ENCODE data around the gene MCTP1.

DNA sequence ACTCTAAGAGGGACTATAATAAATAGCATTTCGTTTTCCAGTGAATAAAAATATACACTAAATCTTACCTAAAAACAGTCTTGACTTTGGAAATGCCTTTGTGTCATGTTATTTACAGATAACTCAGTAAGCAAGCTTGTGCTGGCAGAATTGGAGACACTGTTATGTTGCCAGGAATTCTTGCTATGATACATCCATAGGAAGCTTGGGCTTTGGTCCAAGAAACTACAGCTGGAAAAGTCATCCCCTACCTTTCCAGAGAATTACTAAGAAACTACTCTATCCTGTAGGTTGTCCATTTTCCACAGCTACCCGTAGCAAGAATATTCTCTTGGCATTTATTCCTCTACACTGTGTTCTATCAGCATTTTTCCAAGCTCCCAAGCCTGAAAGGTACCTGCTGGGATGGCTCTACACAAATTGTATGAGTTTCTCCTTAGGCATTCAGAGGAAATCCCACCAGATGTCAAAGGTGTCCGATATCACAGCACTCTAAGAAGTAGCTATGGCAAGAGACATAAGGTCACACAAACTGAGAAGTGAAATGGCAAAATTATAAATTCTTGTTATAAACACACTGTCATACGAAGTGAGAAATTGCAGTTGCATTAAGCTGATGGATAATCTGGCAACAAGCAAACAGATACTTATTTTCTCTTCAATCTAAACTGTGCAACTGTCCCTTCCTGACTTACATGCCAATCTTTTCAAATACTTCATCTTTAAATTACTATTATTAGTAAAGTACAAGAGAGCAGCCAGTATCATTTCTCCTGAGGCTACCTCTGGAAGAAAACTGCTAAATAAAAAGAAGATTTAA is 68.5 kb downstream of the MCTP1 start:
- TF ChIP-seq JUN (CRISPR knock-in tag; IDR thresholded peaks at IDR 0.05): no peak
- TF ChIP-seq, protein P1, sequence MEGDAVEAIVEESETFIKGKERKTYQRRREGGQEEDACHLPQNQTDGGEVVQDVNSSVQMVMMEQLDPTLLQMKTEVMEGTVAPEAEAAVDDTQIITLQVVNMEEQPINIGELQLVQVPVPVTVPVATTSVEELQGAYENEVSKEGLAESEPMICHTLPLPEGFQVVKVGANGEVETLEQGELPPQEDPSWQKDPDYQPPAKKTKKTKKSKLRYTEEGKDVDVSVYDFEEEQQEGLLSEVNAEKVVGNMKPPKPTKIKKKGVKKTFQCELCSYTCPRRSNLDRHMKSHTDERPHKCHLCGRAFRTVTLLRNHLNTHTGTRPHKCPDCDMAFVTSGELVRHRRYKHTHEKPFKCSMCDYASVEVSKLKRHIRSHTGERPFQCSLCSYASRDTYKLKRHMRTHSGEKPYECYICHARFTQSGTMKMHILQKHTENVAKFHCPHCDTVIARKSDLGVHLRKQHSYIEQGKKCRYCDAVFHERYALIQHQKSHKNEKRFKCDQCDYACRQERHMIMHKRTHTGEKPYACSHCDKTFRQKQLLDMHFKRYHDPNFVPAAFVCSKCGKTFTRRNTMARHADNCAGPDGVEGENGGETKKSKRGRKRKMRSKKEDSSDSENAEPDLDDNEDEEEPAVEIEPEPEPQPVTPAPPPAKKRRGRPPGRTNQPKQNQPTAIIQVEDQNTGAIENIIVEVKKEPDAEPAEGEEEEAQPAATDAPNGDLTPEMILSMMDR (IDR thresholded peaks at IDR 0.05): no peak
- TF ChIP-seq NR3C1 (CRISPR knock-in tag; conservative IDR thresholded peaks at IDR 0.05; ENCODE audit: low read depth): no peak
- no peak for TF ChIP-seq CREB1 (CRISPR knock-in tag; IDR thresholded peaks at IDR 0.05)
- no peak for TF ChIP-seq NR2C2 (CRISPR knock-in tag; IDR thresholded peaks at IDR 0.05)
- TF ChIP-seq CBFB (CRISPR knock-in tag; IDR thresholded peaks at IDR 0.05; ENCODE audit: low read depth): no peak
- TF ChIP-seq, protein P2, sequence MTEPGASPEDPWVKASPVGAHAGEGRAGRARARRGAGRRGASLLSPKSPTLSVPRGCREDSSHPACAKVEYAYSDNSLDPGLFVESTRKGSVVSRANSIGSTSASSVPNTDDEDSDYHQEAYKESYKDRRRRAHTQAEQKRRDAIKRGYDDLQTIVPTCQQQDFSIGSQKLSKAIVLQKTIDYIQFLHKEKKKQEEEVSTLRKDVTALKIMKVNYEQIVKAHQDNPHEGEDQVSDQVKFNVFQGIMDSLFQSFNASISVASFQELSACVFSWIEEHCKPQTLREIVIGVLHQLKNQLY (CRISPR knock-in tag; IDR thresholded peaks at IDR 0.05): no peak
- TF ChIP-seq RELA (CRISPR knock-in tag; IDR thresholded peaks at IDR 0.05; ENCODE audit: borderline replicate concordance): no peak
- no peak for TF ChIP-seq ETV6 (CRISPR knock-in tag; IDR thresholded peaks at IDR 0.05)
- TF ChIP-seq ZNF396 (CRISPR knock-in tag; IDR thresholded peaks at IDR 0.05; ENCODE audit: borderline replicate concordance): no peak
- no peak for TF ChIP-seq SP1 (CRISPR knock-in tag; conservative IDR thresholded peaks at IDR 0.05)
- no peak for TF ChIP-seq SMAD3 (CRISPR knock-in tag; IDR thresholded peaks at IDR 0.05; ENCODE audit: borderline replicate concordance)
- TF ChIP-seq NFE2L1 (CRISPR knock-in tag; IDR thresholded peaks at IDR 0.05): no peak
- TF ChIP-seq, protein P3, sequence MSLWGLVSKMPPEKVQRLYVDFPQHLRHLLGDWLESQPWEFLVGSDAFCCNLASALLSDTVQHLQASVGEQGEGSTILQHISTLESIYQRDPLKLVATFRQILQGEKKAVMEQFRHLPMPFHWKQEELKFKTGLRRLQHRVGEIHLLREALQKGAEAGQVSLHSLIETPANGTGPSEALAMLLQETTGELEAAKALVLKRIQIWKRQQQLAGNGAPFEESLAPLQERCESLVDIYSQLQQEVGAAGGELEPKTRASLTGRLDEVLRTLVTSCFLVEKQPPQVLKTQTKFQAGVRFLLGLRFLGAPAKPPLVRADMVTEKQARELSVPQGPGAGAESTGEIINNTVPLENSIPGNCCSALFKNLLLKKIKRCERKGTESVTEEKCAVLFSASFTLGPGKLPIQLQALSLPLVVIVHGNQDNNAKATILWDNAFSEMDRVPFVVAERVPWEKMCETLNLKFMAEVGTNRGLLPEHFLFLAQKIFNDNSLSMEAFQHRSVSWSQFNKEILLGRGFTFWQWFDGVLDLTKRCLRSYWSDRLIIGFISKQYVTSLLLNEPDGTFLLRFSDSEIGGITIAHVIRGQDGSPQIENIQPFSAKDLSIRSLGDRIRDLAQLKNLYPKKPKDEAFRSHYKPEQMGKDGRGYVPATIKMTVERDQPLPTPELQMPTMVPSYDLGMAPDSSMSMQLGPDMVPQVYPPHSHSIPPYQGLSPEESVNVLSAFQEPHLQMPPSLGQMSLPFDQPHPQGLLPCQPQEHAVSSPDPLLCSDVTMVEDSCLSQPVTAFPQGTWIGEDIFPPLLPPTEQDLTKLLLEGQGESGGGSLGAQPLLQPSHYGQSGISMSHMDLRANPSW (CRISPR knock-in tag; conservative IDR thresholded peaks at IDR 0.05; ENCODE audit: low read depth): no peak

All from WTC11 (cell line).